ENCODE results near the gene CYTH3.

DNA sequence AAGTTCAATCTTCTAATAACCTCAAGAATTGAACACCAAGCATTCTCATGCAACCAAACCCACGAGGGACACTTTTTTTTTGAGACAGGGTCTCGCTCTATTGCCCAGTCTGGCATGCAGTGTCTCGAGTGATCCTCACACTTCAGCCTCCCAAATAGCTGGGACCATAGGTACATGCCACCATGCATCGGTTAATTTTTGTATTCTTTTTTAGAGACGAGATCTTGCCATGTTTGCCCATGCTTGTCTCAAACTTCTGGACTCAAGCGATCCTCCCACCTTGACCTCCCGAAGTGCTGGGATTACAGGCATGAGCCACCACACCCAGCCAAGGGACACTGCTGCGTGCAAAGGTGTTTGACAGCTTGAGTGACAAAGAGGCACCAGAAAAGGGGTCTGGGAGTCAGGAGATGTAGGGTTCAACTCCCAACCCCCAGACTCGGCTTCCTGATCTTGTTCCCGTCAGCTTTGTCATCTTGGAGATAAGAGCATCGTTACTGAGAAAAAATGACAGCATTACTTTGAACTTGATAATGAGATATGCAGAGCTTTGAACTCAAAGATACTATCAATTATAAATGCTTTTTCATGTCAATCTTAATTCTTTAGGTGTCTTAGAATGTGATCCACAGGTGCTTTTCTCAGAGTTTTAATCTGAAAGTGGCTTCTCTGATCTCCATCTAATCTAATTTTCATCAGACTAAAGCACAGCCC, 1.6 kb upstream of the CYTH3 start:
- TF ChIP-seq RFXAP (CRISPR knock-in tag; IDR thresholded peaks at IDR 0.05; ENCODE audit: borderline replicate concordance) = no peak
- TF ChIP-seq ZNF329 (CRISPR knock-in tag; IDR thresholded peaks at IDR 0.05; ENCODE audit: low read depth) = no peak
- TF ChIP-seq, protein P1, sequence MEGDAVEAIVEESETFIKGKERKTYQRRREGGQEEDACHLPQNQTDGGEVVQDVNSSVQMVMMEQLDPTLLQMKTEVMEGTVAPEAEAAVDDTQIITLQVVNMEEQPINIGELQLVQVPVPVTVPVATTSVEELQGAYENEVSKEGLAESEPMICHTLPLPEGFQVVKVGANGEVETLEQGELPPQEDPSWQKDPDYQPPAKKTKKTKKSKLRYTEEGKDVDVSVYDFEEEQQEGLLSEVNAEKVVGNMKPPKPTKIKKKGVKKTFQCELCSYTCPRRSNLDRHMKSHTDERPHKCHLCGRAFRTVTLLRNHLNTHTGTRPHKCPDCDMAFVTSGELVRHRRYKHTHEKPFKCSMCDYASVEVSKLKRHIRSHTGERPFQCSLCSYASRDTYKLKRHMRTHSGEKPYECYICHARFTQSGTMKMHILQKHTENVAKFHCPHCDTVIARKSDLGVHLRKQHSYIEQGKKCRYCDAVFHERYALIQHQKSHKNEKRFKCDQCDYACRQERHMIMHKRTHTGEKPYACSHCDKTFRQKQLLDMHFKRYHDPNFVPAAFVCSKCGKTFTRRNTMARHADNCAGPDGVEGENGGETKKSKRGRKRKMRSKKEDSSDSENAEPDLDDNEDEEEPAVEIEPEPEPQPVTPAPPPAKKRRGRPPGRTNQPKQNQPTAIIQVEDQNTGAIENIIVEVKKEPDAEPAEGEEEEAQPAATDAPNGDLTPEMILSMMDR (CRISPR knock-in tag; IDR thresholded peaks at IDR 0.05) = no peak
- no peak for TF ChIP-seq WIZ (CRISPR knock-in tag; IDR thresholded peaks at IDR 0.05)
- TF ChIP-seq ZFP82 (CRISPR knock-in tag; IDR thresholded peaks at IDR 0.05; ENCODE audit: borderline replicate concordance) = no peak
- no peak for TF ChIP-seq ZNF17 (CRISPR knock-in tag; IDR thresholded peaks at IDR 0.05)
- TF ChIP-seq ATM (IDR thresholded peaks at IDR 0.05; ENCODE audit: borderline replicate concordance) = no peak
- TF ChIP-seq ZC3H4 (CRISPR knock-in tag; IDR thresholded peaks at IDR 0.05; ENCODE audit: borderline replicate concordance) = no peak
- TF ChIP-seq KAT8 (CRISPR knock-in tag; IDR thresholded peaks at IDR 0.05) = no peak
- no peak for TF ChIP-seq POLR2AphosphoS5 (IDR thresholded peaks at IDR 0.05; ENCODE audit: low read depth, low read length)
- TF ChIP-seq FOXJ3 (CRISPR knock-in tag; IDR thresholded peaks at IDR 0.05; ENCODE audit: borderline replicate concordance) = no peak
- no peak for TF ChIP-seq KLF13 (CRISPR knock-in tag; IDR thresholded peaks at IDR 0.05)
- no peak for TF ChIP-seq PITX1 (CRISPR knock-in tag; IDR thresholded peaks at IDR 0.05)
- TF ChIP-seq, protein P2, sequence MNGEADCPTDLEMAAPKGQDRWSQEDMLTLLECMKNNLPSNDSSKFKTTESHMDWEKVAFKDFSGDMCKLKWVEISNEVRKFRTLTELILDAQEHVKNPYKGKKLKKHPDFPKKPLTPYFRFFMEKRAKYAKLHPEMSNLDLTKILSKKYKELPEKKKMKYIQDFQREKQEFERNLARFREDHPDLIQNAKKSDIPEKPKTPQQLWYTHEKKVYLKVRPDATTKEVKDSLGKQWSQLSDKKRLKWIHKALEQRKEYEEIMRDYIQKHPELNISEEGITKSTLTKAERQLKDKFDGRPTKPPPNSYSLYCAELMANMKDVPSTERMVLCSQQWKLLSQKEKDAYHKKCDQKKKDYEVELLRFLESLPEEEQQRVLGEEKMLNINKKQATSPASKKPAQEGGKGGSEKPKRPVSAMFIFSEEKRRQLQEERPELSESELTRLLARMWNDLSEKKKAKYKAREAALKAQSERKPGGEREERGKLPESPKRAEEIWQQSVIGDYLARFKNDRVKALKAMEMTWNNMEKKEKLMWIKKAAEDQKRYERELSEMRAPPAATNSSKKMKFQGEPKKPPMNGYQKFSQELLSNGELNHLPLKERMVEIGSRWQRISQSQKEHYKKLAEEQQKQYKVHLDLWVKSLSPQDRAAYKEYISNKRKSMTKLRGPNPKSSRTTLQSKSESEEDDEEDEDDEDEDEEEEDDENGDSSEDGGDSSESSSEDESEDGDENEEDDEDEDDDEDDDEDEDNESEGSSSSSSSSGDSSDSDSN (CRISPR knock-in tag; IDR thresholded peaks at IDR 0.05) = no peak
